HG03460 (cell line): Measurements from ENCODE around the gene CACNA1G.

Source experiments
- ATAC-seq: cut with Tn5 transposase; IDR thresholded peaks from one replicate; pipeline ENCODE4 v1.9.1; 2021; ENCODE audit not compliant: unreplicated experiment

CACNA1G gene

GRCh38 chr17:50642722-50643656 is 82.5 kb downstream of the CACNA1G start:
- ATAC-seq: no peak

- no peak for ATAC-seq
Measured at GRCh38 chr17:50645748-50646682, 85.5 kb downstream of the CACNA1G start.

- ATAC-seq: no peak
Measured at GRCh38 chr17:50647187-50647586, 86.7 kb downstream of the CACNA1G start.

GRCh38 chr17:50649042-50649908 is 88.8 kb downstream of the CACNA1G start:
- ATAC-seq: no peak

- ATAC-seq: no peak
Measured at GRCh38 chr17:50651661-50652060, 91.1 kb downstream of the CACNA1G start.

- no peak for ATAC-seq
Measured at GRCh38 chr17:50653738-50654137, 93.2 kb downstream of the CACNA1G start.

GRCh38 chr17:50656509-50656908 is 96.0 kb downstream of the CACNA1G start:
- no peak for ATAC-seq

- no peak for ATAC-seq
Measured at GRCh38 chr17:50657054-50657453, 96.5 kb downstream of the CACNA1G start.

- no peak for ATAC-seq
Measured at GRCh38 chr17:50657627-50658026, 97.1 kb downstream of the CACNA1G start.

GRCh38 chr17:50658616-50659015 is 98.1 kb downstream of the CACNA1G start:
- ATAC-seq: no peak

GRCh38 chr17:50659179-50659578 is 98.7 kb downstream of the CACNA1G start:
- ATAC-seq: no peak

- no peak for ATAC-seq
Measured at GRCh38 chr17:50660042-50660886, 99.7 kb downstream of the CACNA1G start.

GRCh38 chr17:50660887-50661345 is 100.4 kb downstream of the CACNA1G start:
- ATAC-seq: no peak

- no peak for ATAC-seq
Measured at GRCh38 chr17:50661348-50661747, 100.8 kb downstream of the CACNA1G start.

GRCh38 chr17:50661795-50662391 is 101.4 kb downstream of the CACNA1G start:
- ATAC-seq: no peak

GRCh38 chr17:50662632-50663225 is 102.2 kb downstream of the CACNA1G start:
- no peak for ATAC-seq

GRCh38 chr17:50663812-50664374 is 103.4 kb downstream of the CACNA1G start:
- ATAC-seq: no peak

- no peak for ATAC-seq
Measured at GRCh38 chr17:50664788-50665458, 104.4 kb downstream of the CACNA1G start.
